ENCODE data around the gene FBXL7.

FBXL7 gene

DNA sequence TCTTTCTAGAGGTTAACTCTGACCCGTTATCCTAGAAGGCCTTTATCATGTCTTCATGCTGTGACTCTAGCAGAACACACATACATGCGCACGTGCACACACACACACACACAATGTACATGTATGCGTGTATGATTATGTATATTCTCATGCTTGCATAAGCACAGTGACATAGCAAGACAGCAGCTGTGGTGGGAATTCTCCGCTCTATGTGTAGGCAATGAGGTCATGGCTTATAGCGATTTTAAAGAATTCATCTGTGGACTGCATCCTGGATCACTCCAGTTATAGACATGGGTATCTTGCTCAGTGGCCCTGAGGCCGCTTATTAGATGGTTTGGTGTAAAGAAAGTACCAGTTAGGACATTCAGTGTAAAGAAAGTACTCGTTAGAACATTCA is 106.2 kb downstream of the FBXL7 start:
- Histone ChIP-seq H3K9me3 (ENCODE audit: control insufficient read depth, insufficient read depth, low read length) (no peaks in the 10 kb centered on the region), H3K4me1 (ENCODE audit: control insufficient read depth, insufficient read depth, low read length) (peaks cover 3% of the 10 kb centered on the region), H3K9ac (ENCODE audit: low read depth, low read length) (no peak overlapping the region), H3K4me3 (ENCODE audit: low read depth, low read length) (no peak overlapping the region), H3K36me3 (ENCODE audit: control insufficient read depth, insufficient read depth, low read length) (no peaks in the 10 kb centered on the region), H3K27me3 (ENCODE audit: control insufficient read depth, insufficient read depth, low read length) (no peaks in the 10 kb centered on the region)

DNA sequence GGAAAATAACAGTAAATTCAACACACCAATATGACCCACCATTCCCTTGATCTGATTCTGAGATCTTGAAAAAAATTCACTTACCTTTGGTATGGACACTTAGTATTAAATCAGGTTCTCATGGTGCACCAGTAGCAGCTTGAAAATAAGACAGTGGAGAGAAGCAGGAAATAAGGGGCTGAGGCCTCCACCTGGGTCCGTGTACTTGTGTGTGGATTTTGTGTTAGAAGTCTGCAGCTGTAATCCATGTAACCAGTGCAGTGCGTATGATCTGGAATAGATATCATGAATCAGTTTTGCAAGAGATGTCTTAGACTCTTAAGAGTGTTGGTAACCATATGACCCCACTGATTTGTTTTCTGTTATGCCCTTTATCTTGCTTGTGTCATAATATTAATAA is 107.1 kb downstream of the FBXL7 start:
- Histone ChIP-seq H3K4me1 (ENCODE audit: control insufficient read depth, insufficient read depth, low read length) (peaks cover 3% of the 10 kb centered on the region), H3K27me3 (ENCODE audit: control insufficient read depth, insufficient read depth, low read length) (no peaks in the 10 kb centered on the region), H3K9ac (ENCODE audit: low read depth, low read length) (no peak overlapping the region), H3K4me3 (ENCODE audit: low read depth, low read length) (no peak overlapping the region), H3K9me3 (ENCODE audit: control insufficient read depth, insufficient read depth, low read length) (no peaks in the 10 kb centered on the region), H3K36me3 (ENCODE audit: control insufficient read depth, insufficient read depth, low read length) (no peaks in the 10 kb centered on the region)

DNA sequence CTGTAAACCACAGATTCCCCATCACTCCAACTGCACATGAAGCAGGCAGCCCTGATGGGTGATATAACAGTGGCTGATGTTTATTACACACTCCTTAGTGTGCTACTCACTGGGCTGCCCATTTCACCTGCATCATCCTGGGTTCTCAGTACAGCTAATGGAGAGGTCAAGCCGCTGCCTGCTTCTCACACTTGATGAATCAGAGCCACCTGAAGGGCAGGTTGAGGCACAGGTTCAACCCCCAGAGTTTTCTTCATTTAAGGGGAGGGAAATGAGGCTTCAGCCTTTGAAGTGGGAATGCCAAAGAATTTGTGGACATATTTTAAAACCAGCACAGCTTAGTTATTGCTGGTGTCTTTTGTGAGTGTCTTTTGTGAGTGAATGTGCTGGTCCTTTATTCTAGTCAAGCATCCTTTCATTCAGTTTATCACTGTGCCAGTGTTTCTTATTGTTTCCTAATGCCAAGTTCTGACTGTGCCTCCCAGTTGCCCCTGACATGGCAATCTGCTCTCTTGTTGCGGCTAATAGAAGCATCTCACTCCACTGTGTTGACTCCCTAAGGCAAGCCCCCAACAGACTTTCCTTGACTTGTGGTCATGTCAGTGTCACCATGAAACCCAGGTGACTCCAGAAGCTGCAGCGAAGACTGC is 109.2 kb downstream of the FBXL7 start:
- H3K36me3 ChIP-seq (ENCODE audit: control insufficient read depth, insufficient read depth, low read length) = no peaks in the 10 kb centered on the region
- peaks cover 3% of the 10 kb centered on the region for H3K4me1 ChIP-seq (ENCODE audit: control insufficient read depth, insufficient read depth, low read length)
- H3K9me3 ChIP-seq (ENCODE audit: control insufficient read depth, insufficient read depth, low read length) = no peaks in the 10 kb centered on the region
- no peak overlapping the region for H3K9ac ChIP-seq (ENCODE audit: low read depth, low read length)
- H3K4me3 ChIP-seq (ENCODE audit: low read depth, low read length) = no peak overlapping the region
- no peaks in the 10 kb centered on the region for H3K27me3 ChIP-seq (ENCODE audit: control insufficient read depth, insufficient read depth, low read length)

DNA sequence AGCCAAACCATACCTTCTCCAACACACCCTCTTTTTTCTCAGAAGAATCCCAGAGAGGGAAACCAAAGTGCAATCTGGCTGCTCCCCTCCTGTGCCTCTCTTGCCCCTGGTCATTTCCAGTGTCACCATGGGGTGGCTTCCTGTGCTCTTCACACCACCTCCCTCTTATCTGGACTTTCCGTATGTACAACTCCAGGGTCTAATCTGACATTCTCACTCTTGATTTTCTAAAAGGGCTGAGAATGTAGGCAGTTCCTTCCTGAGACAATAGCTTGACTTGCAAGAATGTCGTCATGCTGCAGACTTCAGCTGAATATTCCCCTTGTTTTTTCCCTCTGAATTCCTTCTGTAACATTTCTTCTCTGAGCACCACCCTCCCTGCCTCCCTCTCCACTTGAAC is 110.2 kb downstream of the FBXL7 start:
- Histone ChIP-seq H3K27me3 (ENCODE audit: control insufficient read depth, insufficient read depth, low read length) (no peaks in the 10 kb centered on the region), H3K4me1 (ENCODE audit: control insufficient read depth, insufficient read depth, low read length) (peaks cover 3% of the 10 kb centered on the region), H3K4me3 (ENCODE audit: low read depth, low read length) (no peak overlapping the region), H3K36me3 (ENCODE audit: control insufficient read depth, insufficient read depth, low read length) (no peaks in the 10 kb centered on the region), H3K9me3 (ENCODE audit: control insufficient read depth, insufficient read depth, low read length) (no peaks in the 10 kb centered on the region), H3K9ac (ENCODE audit: low read depth, low read length) (no peak overlapping the region)

DNA sequence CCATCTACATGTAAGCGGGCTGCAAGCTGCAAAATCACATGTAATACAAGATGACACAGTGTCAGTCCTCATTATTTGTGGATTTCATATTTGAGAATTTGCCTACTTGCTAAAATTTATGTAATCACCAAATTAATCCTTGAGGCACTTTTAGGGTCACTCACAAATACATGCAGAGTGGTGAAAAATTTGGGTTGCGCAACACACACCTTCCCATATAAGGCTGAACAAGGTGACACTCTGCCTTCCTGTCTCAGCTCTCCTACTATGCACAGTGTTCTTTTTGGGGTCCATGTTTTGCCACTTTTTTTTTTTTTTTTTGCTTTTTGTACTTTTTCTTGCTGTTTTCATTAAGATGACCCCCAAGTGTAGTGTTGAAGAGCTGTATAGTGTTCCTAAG is 111.0 kb downstream of the FBXL7 start:
- Histone ChIP-seq H3K9ac (ENCODE audit: low read depth, low read length) (no peak overlapping the region), H3K27me3 (ENCODE audit: control insufficient read depth, insufficient read depth, low read length) (no peaks in the 10 kb centered on the region), H3K36me3 (ENCODE audit: control insufficient read depth, insufficient read depth, low read length) (no peaks in the 10 kb centered on the region), H3K4me1 (ENCODE audit: control insufficient read depth, insufficient read depth, low read length) (peaks cover 3% of the 10 kb centered on the region), H3K4me3 (ENCODE audit: low read depth, low read length) (no peak overlapping the region), H3K9me3 (ENCODE audit: control insufficient read depth, insufficient read depth, low read length) (no peaks in the 10 kb centered on the region)

DNA sequence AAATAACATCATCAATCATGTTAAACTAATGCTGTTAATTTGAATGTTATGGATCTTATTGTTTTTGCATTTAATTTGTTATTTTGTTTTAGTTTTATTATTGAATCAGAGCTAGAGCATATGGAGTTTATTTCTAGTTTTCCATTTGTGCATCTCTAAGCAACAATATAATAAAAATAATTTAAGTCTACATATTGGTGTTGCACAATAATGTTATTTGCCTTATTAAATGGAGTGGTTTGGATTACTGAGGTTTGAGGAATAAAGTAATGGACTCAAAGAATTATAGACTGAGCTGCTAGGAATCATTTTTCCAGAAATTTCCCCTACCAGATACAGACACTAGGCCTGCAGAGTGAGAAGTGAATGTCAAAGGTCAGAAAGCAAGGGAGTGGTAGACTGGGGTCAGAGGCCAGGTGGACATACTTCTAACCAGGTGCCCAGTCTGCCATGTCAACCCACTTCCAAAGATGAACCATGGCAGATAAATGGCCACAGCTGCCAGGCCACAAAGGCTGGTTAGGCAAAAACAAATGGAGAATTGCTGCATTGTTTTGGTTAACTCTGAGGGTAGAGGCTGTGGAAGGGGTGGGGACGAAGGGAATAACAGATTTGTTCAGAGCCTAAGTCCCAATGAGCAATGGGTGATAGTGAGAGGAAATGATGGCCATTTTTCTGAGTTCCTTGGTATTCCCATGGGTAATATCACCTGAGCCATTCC is 113.1 kb downstream of the FBXL7 start:
- Histone ChIP-seq H3K36me3 (ENCODE audit: control insufficient read depth, insufficient read depth, low read length) (no peaks in the 10 kb centered on the region), H3K9ac (ENCODE audit: low read depth, low read length) (no peak overlapping the region), H3K4me1 (ENCODE audit: control insufficient read depth, insufficient read depth, low read length) (peaks cover 3% of the 10 kb centered on the region), H3K27me3 (ENCODE audit: control insufficient read depth, insufficient read depth, low read length) (no peaks in the 10 kb centered on the region), H3K4me3 (ENCODE audit: low read depth, low read length) (no peak overlapping the region), H3K9me3 (ENCODE audit: control insufficient read depth, insufficient read depth, low read length) (no peaks in the 10 kb centered on the region)

DNA sequence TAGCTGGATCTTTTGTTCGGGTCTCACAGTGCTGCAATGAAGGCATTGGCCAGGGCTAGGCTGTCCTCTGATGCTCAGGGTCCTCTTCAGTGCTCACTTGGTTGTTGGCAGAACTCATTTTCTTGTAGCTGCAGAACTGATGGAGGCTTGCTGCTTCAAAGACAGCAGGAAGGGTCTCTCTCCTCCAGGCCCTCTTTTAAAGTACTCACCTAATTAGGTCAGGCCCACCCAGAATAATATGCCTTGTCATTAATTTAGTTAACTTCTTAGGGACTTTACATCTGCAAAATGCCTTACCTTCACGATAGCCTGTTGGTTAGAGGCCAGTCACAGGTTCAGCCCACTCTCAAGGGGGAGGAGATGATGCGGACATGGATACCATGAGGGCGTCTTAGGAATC is 114.7 kb downstream of the FBXL7 start:
- Histone ChIP-seq H3K9me3 (ENCODE audit: control insufficient read depth, insufficient read depth, low read length) (no peaks in the 10 kb centered on the region), H3K36me3 (ENCODE audit: control insufficient read depth, insufficient read depth, low read length) (no peaks in the 10 kb centered on the region), H3K4me3 (ENCODE audit: low read depth, low read length) (no peak overlapping the region), H3K4me1 (ENCODE audit: control insufficient read depth, insufficient read depth, low read length) (peaks cover 3% of the 10 kb centered on the region), H3K27me3 (ENCODE audit: control insufficient read depth, insufficient read depth, low read length) (no peaks in the 10 kb centered on the region), H3K9ac (ENCODE audit: low read depth, low read length) (no peak overlapping the region)

DNA sequence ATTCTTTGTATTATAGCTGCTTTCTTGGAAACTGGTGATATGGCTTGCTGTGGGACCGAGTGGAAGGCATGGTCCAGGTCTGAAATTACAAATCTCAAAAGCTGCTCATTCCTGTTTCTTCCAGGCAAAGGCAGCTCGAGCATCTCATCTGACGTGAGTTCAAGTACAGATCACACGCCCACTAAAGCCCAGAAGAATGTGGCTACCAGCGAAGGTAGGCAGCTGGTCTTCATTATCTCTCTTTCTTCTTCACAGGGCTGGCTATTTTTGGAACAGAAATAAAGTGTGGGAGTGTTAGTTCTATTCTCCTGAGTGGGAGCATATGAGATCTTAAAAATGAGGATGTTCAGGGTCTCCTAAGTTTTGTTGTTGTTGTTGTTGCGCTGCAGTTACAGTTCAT is 115.9 kb downstream of the FBXL7 start:
- H3K4me1 ChIP-seq (ENCODE audit: control insufficient read depth, insufficient read depth, low read length) = no peaks in the 10 kb centered on the region
- no peaks in the 10 kb centered on the region for H3K9me3 ChIP-seq (ENCODE audit: control insufficient read depth, insufficient read depth, low read length)
- H3K27me3 ChIP-seq (ENCODE audit: control insufficient read depth, insufficient read depth, low read length) = no peaks in the 10 kb centered on the region
- H3K36me3 ChIP-seq (ENCODE audit: control insufficient read depth, insufficient read depth, low read length) = no peaks in the 10 kb centered on the region
- H3K9ac ChIP-seq (ENCODE audit: low read depth, low read length) = no peak overlapping the region
- H3K4me3 ChIP-seq (ENCODE audit: low read depth, low read length) = no peak overlapping the region

DNA sequence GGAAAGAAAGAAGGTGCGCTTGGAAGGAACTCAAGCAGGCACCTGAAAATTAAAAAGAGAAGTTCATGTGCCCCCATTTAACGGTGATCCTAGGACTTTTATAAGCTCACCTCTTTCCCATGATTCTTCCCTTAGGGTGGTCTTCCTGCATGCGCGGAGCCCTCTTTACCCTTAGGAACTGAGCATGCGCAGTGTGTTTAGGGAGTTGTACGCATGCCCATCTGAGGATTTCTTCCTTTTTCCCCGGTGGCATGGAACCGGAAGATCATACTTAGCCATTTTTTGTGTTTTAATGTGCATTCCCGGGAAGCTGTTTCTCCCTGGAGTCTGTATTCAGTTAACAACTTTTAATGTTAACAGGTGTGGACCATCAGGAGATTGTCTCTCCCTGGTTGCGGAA is 119.0 kb downstream of the FBXL7 start:
- Histone ChIP-seq H3K9ac (ENCODE audit: low read depth, low read length) (no peak overlapping the region), H3K27me3 (ENCODE audit: control insufficient read depth, insufficient read depth, low read length) (no peaks in the 10 kb centered on the region), H3K4me1 (ENCODE audit: control insufficient read depth, insufficient read depth, low read length) (no peaks in the 10 kb centered on the region), H3K36me3 (ENCODE audit: control insufficient read depth, insufficient read depth, low read length) (no peaks in the 10 kb centered on the region), H3K9me3 (ENCODE audit: control insufficient read depth, insufficient read depth, low read length) (no peaks in the 10 kb centered on the region), H3K4me3 (ENCODE audit: low read depth, low read length) (no peak overlapping the region)

DNA sequence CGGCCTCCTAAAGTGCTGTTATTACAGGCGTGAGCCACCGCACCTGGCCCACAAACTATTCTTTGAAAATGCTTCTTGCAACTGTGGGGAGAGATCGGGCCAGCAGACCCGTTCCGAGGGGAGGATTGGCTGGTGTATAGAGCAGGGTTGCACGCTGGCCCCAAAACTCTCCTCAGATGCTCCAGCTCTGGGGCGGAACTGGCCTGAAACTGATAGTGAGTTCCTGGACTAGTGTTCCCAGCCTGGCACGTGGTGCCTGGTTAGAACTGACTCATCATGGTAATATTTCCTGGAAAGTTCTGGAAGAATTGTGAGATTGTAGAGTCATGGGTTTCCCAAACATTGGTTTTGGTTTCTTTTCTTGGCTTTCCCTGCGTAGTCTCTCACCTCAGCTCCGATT is 120.5 kb downstream of the FBXL7 start:
- Histone ChIP-seq H3K27me3 (ENCODE audit: control insufficient read depth, insufficient read depth, low read length) (no peaks in the 10 kb centered on the region), H3K4me3 (ENCODE audit: low read depth, low read length) (no peak overlapping the region), H3K36me3 (ENCODE audit: control insufficient read depth, insufficient read depth, low read length) (no peaks in the 10 kb centered on the region), H3K4me1 (ENCODE audit: control insufficient read depth, insufficient read depth, low read length) (no peaks in the 10 kb centered on the region), H3K9me3 (ENCODE audit: control insufficient read depth, insufficient read depth, low read length) (no peaks in the 10 kb centered on the region), H3K9ac (ENCODE audit: low read depth, low read length) (no peak overlapping the region)

DNA sequence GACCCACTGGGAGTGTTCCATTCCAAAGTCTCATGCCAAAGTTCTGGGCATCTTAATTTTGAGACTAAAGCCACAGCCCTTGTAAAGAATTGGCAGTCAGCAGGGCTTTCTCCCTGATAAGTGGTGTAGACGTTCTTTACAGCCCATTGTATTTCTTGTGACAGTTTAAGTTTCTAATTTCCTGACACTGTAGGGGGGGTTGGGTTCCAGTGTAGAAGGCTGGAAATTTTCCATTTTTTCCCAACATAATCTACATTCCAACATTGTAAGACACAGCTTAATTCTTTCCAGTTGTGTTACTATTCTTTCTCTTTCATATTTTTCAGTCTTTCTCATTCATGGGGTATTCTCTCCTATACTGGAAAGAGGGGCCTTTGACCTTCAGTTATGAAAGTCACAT is 121.1 kb downstream of the FBXL7 start:
- H3K27me3 ChIP-seq (ENCODE audit: control insufficient read depth, insufficient read depth, low read length) = no peaks in the 10 kb centered on the region
- H3K36me3 ChIP-seq (ENCODE audit: control insufficient read depth, insufficient read depth, low read length) = no peaks in the 10 kb centered on the region

DNA sequence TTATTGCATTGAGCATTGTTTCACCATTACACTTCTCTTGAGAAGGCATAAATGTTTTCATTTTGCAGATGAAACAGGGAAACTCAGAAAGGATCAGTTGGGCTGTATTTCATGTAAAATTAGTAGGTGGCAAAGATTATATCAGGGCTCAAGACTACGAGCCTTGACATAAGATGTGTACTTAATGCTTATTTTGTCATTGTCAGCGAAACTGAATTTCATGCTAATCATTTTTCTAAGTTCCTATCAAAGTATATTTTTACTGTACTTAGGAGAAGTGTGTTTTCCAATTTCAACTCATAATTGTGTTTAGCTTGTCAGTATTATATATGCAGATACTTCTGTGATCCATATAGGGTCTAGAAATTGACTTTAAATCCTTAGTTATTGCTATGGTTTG is 123.8 kb downstream of the FBXL7 start:
- no peak overlapping the region for H3K4me3 ChIP-seq (ENCODE audit: low read depth, low read length)

More for the DNA sequence above, 121.1 kb downstream of the FBXL7 start:
- no peak overlapping the region for H3K4me3 ChIP-seq (ENCODE audit: low read depth, low read length)
- no peaks in the 10 kb centered on the region for H3K4me1 ChIP-seq (ENCODE audit: control insufficient read depth, insufficient read depth, low read length)
- no peaks in the 10 kb centered on the region for H3K9me3 ChIP-seq (ENCODE audit: control insufficient read depth, insufficient read depth, low read length)
- H3K9ac ChIP-seq (ENCODE audit: low read depth, low read length) = no peak overlapping the region

More for the DNA sequence above, 123.8 kb downstream of the FBXL7 start:
- no peaks in the 10 kb centered on the region for H3K4me1 ChIP-seq (ENCODE audit: control insufficient read depth, insufficient read depth, low read length)
- no peaks in the 10 kb centered on the region for H3K27me3 ChIP-seq (ENCODE audit: control insufficient read depth, insufficient read depth, low read length)
- H3K9me3 ChIP-seq (ENCODE audit: control insufficient read depth, insufficient read depth, low read length) = no peaks in the 10 kb centered on the region
- no peak overlapping the region for H3K9ac ChIP-seq (ENCODE audit: low read depth, low read length)
- H3K36me3 ChIP-seq (ENCODE audit: control insufficient read depth, insufficient read depth, low read length) = no peaks in the 10 kb centered on the region
